H1 (cell line): Measurements from ENCODE around the gene SSX2IP. TPM values are rescaled to one million over a fixed set of nuclear protein-coding genes. Genes with fewer than 3 reads are reported as not detected.

ENCODE experiments used
- CHD1 ChIP-seq: IDR thresholded peaks from 2 replicates; pipeline ENCODE4 v1.6.1; 2012; ENCODE audit warnings: low read depth, low read length, improper control_type of control experiment
- CREB1 ChIP-seq: IDR thresholded peaks from 2 replicates; pipeline ENCODE4 v1.6.1; 2012; ENCODE audit warnings: inconsistent platforms
- MAFK ChIP-seq: IDR thresholded peaks from 2 replicates; pipeline ENCODE4 v1.6.1; 2012; ENCODE audit warnings: low read depth, mild to moderate bottlenecking, improper control_type of control experiment, low read length
- SIX5 ChIP-seq: IDR thresholded peaks from 2 replicates; pipeline ENCODE4 v1.6.1; 2011; ENCODE audit warnings: mild to moderate bottlenecking, low read depth, low read length
- TAF7 ChIP-seq: optimal IDR thresholded peaks from 2 replicates; pipeline ENCODE3; 2011; ENCODE audit warnings: low read depth, mild to moderate bottlenecking, inconsistent platforms, low read length, moderate library complexity, borderline replicate concordance
- TCF12 ChIP-seq: IDR thresholded peaks from 2 replicates; pipeline ENCODE4 v1.6.1; 2011; ENCODE audit warnings: low read depth, mild to moderate bottlenecking, low read length
- ZNF274 ChIP-seq: IDR thresholded peaks from 2 replicates; pipeline ENCODE4 v1.7.0; 2012; ENCODE audit warnings: low read length, borderline replicate concordance; ENCODE audit errors: extremely low read depth
- polyA plus RNA-seq, 7 experiments: library from polyadenylated mRNA; depleted of rRNA in 3 of 7; stranded (reverse) in 5 of 7; unstranded in 2 of 7; fragments of >200 nt in 5 of 7; fragments of 200-250 nt in 2 of 7; gene quantifications; 1 replicate in 5 of 7; 2 replicates in 1 of 7; 4 replicates in 1 of 7; pipeline versions ENCODE4 v1.2.1 to v1.2.3, GENCODE V29; 2011 to 2013; ENCODE audit warnings: missing spikeins in 2 of 7, mixed read lengths in 2 of 7
- total RNA-seq: library from RNA; stranded (reverse); fragmentation: NEBNext Ultra II Directional; extraction: Animal tissue kit (Norgen Biotek cat#: 25700); gene quantifications from 2 replicates; pipeline ENCODE4 v1.2.1, GENCODE V29; 2021

Gene SSX2IP
- total and polyA plus RNA-seq, 2 of the 8 experiments (the other 6 are each of a cell fraction or from before 2014, with no cell fraction given): 4.0 to 31.3 TPM

DNA sequence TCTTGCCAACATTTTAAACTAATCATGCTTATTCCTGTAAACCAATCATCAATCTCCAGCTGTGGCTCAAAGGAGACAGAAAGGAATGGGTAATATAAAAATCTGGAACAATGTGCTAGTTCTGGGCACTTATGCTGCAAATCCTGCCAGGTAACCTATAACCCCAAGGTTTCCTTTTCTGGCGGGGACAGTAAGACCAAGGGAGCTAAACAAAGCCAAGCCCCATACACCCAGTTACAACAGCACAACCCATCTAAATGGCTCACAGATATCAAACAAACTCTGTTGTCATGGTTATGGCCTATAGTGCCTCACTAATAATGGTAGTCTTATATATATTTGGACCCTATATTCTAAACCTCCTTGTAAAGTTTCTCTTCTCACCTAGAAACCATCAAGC is 79.2 kb downstream of the SSX2IP start (continued):
- TF ChIP-seq MAFK (no peak), ZNF274 (no peak), TAF7 (no peak), TCF12 (no peak), CREB1 (no peak), SIX5 (no peak), CHD1 (no peak)
- TF ChIP-seq, all 59 proteins: peak for 0
